GM12878 (cell line): ENCODE data around the gene PHACTR1. TPM values are rescaled to one million over a fixed set of nuclear protein-coding genes. Genes with fewer than 3 reads are reported as not detected.

Experiments used
- BHLHE40 ChIP-seq, 2 experiments: fragments of 450-650 bp in 1 of 2; IDR thresholded peaks; 2 replicates each; pipeline ENCODE4 v1.6.1; 2011 to 2017; ENCODE audit warnings: low read depth in 2 of 2, borderline replicate concordance in 1 of 2, improper control_type of control experiment in 1 of 2, low read length in 1 of 2, mild to moderate bottlenecking in 1 of 2
- CEBPZ ChIP-seq: fragments of 150-350 bp; IDR thresholded peaks from 2 replicates; pipeline ENCODE4 v1.6.1; 2016; ENCODE audit warnings: low read depth, low read length
- CUX1 ChIP-seq: IDR thresholded peaks from 2 replicates; pipeline ENCODE4 v1.6.1; 2012; ENCODE audit warnings: improper control_type of control experiment, low read depth, low read length; ENCODE audit not compliant: insufficient replicate concordance
- ESRRA ChIP-seq: IDR thresholded peaks from 2 replicates; pipeline ENCODE4 v1.6.1; 2012; ENCODE audit warnings: mild to moderate bottlenecking, low read length, improper control_type of control experiment
- MYB ChIP-seq: fragments of 150-350 bp; IDR thresholded peaks from 2 replicates; pipeline ENCODE4 v1.6.1; 2014; ENCODE audit warnings: mild to moderate bottlenecking, low read depth, low read length, borderline replicate concordance
- PAX8 ChIP-seq: fragments of 450-650 bp; IDR thresholded peaks from 2 replicates; pipeline ENCODE4 v1.6.1; 2017; ENCODE audit warnings: mild to moderate bottlenecking, moderate library complexity
- SIX5 ChIP-seq: IDR thresholded peaks from 2 replicates; pipeline ENCODE4 v1.6.1; 2011; ENCODE audit warnings: mild to moderate bottlenecking, low read depth, low read length, moderate library complexity; ENCODE audit not compliant: severe bottlenecking
- SKIL ChIP-seq: fragments of 450-650 bp; IDR thresholded peaks from 2 replicates; pipeline ENCODE4 v1.6.1; 2017; ENCODE audit warnings: mild to moderate bottlenecking, low read depth, inconsistent platforms; ENCODE audit not compliant: poor library complexity, severe bottlenecking
- ZBTB33 ChIP-seq: fragments of 450-650 bp; IDR thresholded peaks from 2 replicates; pipeline ENCODE4 v1.6.1; 2017; ENCODE audit warnings: mild to moderate bottlenecking
- ZNF687 ChIP-seq: fragments of 450-650 bp; IDR thresholded peaks from 2 replicates; pipeline ENCODE4 v1.6.1; 2017; ENCODE audit warnings: mild to moderate bottlenecking, moderate library complexity
- polyA plus RNA-seq, 11 experiments: library from polyadenylated mRNA; depleted of rRNA in 4 of 11; unstranded in 6 of 11; stranded (reverse) in 5 of 11; fragments of >200 nt; fragmentation: Nextera tagmentation in 4 of 11; fragmentation: Illumina TruSeq in 1 of 11; extraction: Ambion mirVana in 4 of 11; extraction: Trizol in 1 of 11; gene quantifications; 1 replicate in 1 of 11; 2 replicates in 10 of 11; pipeline versions ENCODE4 v1.2.1 to v1.2.3, GENCODE V29; 2011 to 2016; ENCODE audit warnings: inconsistent platforms in 2 of 11, missing spikeins in 2 of 11, low read depth in 1 of 11
- total RNA-seq, 4 experiments: library from RNA; depleted of rRNA in 3 of 4; stranded (reverse); fragments of >200 nt in 3 of 4; fragmentation: Illumina TruSeq in 1 of 4; extraction: Trizol in 1 of 4; gene quantifications; 2 replicates each; pipeline versions ENCODE4 v1.2.1 to v1.2.3, GENCODE V29; 2013 to 2021

The PHACTR1 gene
- total and polyA plus RNA-seq, 10 of the 15 experiments (the other 5 are each of a cell fraction or from before 2014, with no cell fraction given), result 34.2 to 94.6 (median 62.3) TPM

GRCh38 chr6:13304580-13305260 lies 588.2 kb downstream of the PHACTR1 start (continued):
- no peak for TF ChIP-seq CEBPZ
- no peak; the same call in 1 of the 2 replicates for TF ChIP-seq MYB
- TF ChIP-seq ZNF687, result peak; percentile 19; the same call in 1 of the 2 replicates
- no peak for TF ChIP-seq PAX8
- TF ChIP-seq SIX5, result no peak
- TF ChIP-seq CUX1, result no peak
- TF ChIP-seq ZBTB33, result no peak
- peak; percentile 59 for TF ChIP-seq SKIL
- no peak for TF ChIP-seq ESRRA
- peak; percentile 43 to 69; a peak in 2 of 4 replicates for TF ChIP-seq BHLHE40 (IDR thresholded peaks at IDR 0.05; ENCODE audit: borderline replicate concordance in 1 of 2, low read depth in 2 of 2, low read length in 1 of 2)
